GM12873 (cell line): Measurements from ENCODE around the gene BRINP2.

Source experiments
- CTCF ChIP-seq: IDR thresholded peaks from 2 replicates; pipeline ENCODE4 v1.5.1; 2012; ENCODE audit warnings: low read depth, mild to moderate bottlenecking, moderate library complexity, low read length, control low read depth; ENCODE audit not compliant: insufficient read depth; ENCODE audit errors: missing control alignments

The BRINP2 gene

DNA sequence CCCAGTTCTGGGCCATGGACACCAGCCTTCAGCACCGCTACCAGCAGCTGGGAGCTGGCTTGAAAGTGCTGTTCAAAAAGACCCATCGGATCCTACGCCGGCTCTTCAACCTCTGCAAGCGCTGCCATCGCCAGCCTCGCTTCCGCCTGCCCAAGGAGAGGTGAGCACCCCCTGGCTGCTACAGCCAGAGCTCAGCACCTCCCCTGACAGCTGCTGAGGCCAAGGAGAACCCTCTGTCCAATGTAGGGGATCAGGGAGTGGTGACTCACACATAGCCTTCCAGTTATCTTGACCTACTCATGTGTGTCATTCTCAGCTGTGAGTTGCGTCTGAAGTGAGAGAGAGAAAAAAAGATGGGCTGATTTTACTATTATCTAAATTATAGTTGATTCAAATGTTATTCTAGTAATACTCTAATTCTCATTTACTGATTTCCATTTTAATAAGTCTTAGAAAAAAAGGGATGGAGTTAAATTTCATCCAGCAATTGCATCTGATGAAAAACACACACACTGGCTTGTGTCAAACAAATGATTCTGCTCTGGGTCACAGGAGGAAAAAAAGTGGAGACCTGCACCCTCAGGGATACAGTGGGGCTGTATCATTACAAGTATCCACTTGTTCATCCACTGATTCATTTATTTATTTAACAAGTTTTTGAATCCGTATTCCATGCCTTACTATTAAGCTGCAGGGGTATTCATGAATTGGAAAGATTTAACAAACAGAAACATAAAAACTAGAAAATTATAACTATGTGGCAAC lies 108.0 kb downstream of the BRINP2 start:
- TF ChIP-seq CTCF, result no peak

DNA sequence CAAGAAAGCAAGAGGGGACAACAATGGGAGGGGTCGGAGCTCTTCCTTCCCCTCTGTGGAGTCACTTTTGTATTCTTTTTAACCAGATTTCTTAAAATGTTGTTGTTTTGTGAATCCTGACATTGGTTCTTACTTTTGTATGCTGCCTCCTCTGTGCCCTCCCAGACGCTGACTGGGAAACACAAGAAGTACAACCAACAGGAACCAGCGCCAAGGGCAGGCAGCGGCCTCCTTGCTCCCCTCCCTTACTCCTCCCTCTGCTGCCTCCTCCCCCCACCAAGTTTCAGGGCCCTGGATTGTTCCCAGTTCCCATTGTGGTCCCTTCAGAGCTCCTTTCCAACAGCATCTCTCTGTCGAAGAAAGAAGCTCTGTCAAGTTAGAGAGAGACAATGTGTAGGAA lies 111.1 kb downstream of the BRINP2 start:
- no peak for TF ChIP-seq CTCF

DNA sequence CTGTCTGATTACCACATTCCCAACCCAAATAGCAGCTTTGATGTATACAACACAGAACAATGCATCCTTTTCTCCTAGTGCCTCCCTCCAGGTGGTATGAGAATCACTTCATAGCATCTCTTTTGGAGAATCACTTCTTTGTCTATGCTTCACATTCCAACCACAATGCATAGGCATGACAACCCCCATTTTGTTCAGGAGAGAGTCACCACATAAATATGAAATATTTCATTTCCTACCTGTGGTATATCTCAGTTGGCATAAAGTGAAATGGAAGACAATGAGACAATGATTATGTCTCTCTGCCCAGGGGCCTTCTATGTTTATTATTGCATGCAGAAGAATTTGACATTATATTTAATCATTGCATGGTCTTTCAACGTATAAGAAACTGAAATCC lies 112.2 kb downstream of the BRINP2 start:
- TF ChIP-seq CTCF, result no peak

GRCh38 chr1:177283380-177283779 lies 112.6 kb downstream of the BRINP2 start:
- no peak for TF ChIP-seq CTCF

DNA sequence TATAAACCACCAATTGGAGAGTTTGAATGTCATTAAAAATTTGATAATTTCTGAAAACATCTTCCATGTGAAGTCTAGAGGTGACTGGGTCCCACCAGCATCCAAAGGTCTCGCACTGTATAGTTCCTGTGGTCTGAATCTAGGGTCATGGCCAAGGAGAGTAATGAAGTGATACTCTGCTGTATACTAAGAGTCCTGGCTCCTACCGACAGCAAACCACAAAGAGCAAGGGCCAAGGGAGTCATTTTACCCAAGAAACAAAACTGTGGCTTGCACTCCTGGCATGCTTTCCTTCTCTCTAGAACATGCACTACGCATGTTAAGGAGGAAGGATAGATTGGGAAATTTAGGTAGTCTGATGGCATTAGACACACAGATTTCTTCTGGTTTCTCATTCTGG lies 115.6 kb downstream of the BRINP2 start:
- no peak for TF ChIP-seq CTCF

DNA sequence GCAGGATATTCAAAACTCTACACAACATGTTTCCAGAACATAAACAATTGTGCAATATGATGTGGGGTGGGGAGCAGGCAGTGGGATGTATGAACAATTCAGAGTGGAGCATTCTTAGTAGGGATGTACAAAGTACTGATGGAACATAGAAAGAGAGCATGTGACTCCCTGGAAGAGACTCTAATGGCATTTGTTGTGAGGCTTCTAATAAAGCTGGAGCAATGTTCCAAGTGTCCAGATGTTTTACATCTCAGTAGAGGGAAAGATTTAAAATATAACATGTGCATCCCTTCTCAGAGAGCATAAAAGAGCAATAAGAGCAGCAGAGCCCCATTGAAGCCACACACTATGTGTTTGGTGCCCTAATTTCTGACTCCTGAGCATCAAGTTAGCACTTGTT lies 116.5 kb downstream of the BRINP2 start:
- TF ChIP-seq CTCF, result no peak

DNA sequence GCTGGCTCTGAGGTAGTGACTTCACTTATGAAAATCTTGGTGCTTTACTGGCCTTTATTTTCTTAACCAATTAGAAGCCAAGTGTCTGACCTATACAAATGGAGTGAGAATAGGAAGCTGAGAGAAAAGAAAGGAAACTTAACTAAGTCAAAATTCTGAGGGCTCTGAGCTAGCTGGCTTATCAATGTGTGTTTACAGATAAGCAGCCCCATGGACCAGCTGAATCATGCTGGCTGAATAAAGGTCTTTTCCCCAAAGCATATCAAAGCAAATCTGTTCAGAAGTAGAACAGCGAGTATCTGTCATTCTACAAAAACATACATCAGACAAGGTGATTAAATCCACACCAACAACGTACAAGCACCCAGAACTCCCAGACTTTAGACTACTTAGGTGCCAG lies 117.2 kb downstream of the BRINP2 start:
- TF ChIP-seq CTCF, result no peak
